Right hindlimb (tissue), 1 donor: ENCODE results near the gene SP4.
"Not testable (repeated sequence)": the region's sequence is repeated elsewhere in the genome, so short reads cannot be mapped to it uniquely, and the experiment has no call there.

Source experiments
- DNase-seq: peaks from one replicate; pipeline ENCODE4 v3.0.0-alpha.2; 2018

SP4 gene

GRCh38 chr7:21532485-21532884, 104.6 kb downstream of the SP4 start:
- not testable (repeated sequence) for DNase-seq

DNA sequence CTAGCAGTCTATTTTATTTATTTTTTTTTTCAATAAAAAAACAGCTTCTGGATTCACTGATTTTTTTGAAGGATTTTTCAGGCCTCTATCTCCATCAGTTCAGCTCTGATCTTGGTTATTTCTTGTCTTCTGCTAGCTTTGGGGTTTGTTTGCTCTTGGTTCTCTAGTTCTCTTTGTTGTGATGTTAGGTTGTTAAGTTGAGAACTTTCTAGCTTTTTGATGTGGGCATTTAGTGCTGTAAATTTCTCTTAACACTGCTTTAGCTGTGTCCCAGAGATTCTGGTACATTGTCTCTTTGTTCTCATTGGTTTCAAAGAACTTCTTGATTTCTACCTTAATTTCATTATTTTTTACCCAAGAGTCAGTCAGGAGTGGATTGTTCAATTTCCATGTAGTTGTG, 105.8 kb downstream of the SP4 start:
- DNase-seq, result not testable (repeated sequence)

GRCh38 chr7:21536445-21537118, 108.7 kb downstream of the SP4 start:
- DNase-seq, result not testable (repeated sequence)

GRCh38 chr7:21538936-21539495, 111.1 kb downstream of the SP4 start:
- DNase-seq, result no peak

- DNase-seq, result peak; percentile 60
Observed at GRCh38 chr7:21542891-21543527, 115.1 kb downstream of the SP4 start, which contains the start of gene DNAH11. Gene DNAH11 (plus strand): TSS chr7:21543039. CDS start chr7:21543246, 207 bp downstream.

GRCh38 chr7:21543528-21544302, 115.8 kb downstream of the SP4 start:
- DNase-seq, result peak; percentile 26

- DNase-seq, result no peak
Observed at GRCh38 chr7:21544303-21544656, 116.4 kb downstream of the SP4 start.

- no peak for DNase-seq
Observed at GRCh38 chr7:21544715-21545114, 116.8 kb downstream of the SP4 start.

DNA sequence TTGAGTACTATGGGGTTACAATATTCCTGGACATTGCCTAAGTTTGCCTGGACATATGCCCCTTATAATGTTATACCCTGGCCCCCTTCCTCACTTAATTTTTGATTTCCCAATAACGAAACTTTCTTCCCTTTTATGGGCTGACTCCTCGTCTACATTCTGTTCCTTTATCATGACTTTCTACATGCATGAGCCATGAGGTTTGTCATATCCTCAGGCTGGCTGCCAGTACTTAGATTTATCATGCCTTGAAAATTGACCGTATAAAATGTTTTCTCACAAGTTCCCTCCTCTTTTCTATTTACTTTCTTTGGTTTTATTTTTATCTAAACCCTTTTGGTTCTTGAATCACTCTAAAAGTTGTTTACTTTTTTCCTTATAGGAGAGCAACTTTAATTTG, 119.6 kb downstream of the SP4 start:
- no peak for DNase-seq

- no peak for DNase-seq
Observed at GRCh38 chr7:21548491-21548890, 120.6 kb downstream of the SP4 start.

- DNase-seq, result no peak
Observed at GRCh38 chr7:21550076-21550475, 122.2 kb downstream of the SP4 start.

DNA sequence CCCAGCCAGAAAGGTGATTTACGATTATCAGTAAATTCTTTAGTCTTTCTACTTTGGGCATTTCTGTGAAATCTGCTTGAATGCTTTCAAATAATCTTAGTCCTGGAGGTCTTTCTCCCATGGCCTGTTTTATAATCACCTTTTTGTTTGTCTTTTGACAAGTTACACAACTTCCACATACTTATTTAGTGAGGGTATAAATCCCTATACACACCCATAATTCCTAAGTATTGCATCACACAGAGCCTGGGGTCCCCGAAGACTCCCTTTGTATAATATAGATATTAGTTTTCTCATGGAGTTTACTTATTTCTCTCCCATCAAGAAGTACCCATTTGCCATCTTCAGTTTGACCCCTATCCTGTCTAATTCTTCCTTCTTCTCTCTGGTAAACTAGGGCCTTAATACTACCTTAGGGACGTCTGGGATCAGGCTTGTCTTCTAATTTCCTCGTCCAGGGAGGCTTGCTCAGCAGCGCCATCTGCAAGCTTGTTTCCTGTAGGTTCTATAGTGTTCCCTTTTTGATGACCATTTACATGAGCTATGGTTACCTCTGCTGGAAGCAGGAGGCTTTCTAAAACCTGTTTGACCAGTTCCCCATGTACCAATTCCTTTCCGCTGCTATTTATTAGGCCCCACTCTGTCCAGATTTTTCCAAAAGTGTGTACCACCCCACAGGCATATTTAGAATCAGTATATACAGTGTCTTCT, 123.1 kb downstream of the SP4 start:
- no peak for DNase-seq

DNA sequence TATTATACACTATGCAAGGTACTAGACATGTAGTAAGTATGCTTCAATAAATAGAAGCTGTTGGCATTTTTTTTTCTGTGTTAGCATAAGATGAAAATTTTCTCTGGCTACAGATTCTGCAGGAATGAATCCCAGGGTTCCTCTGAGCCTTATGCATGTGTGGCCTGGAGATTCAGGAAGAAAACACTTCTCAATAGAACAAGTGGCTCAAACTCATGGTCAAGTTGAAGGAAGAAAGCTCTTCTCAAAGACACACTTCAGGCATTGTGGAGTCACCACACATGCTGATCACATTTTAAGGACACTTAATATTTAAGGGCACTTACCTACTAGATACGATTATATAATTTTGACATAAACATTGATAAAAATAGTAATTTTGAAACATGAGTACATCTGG, 134.5 kb downstream of the SP4 start:
- DNase-seq, result no peak
